Lower leg skin (tissue), 4 donors: ENCODE data around the gene ZNF441. TPM values are rescaled to one million over a fixed set of nuclear protein-coding genes. Genes with fewer than 3 reads are reported as not detected.

Experiments
- DNase-seq, 2 donors: peaks; one replicate each; pipeline ENCODE4 v3.0.0-alpha.2; 2019; ENCODE audit warnings: low spot score in 2 of 2
- H3K4me3 ChIP-seq: fragments of 200-600 bp; sonication (generic); 2 replicates; pipeline ENCODE4 v1.5.1; 2017; ENCODE audit warnings: mild to moderate bottlenecking, low read depth; ENCODE audit not compliant: poor library complexity, severe bottlenecking
- POLR2A ChIP-seq, 2 donors: fragments of 450-650 bp; IDR thresholded peaks; one replicate each; pipeline ENCODE4 v1.6.1; 2016 to 2017; ENCODE audit warnings: antibody characterized with exemption in 2 of 2, mild to moderate bottlenecking in 1 of 2, moderate library complexity in 1 of 2
- WGBS, 2 donors: methylation state at CpG; one replicate each; pipeline ENCODE4 v1.1.5; 2018; 5-methylcytosine and 5-hydroxymethylcytosine counted together
- intact Hi-C: fragments of 100-400 bp; cut with DNase I; formaldehyde crosslinking; loops from one replicate; pipeline ENCODE4 v1.15.0; 2023; ENCODE audit warnings: low total_unique reads
- total RNA-seq, 4 donors: library from RNA; depleted of rRNA; stranded (reverse); fragments of >200 nt; gene quantifications; one replicate each; pipeline ENCODE4 v1.1.0, GENCODE V29; 2016
- TF ChIP-seq, protein P1 (sequence below), 3 donors: fragments of 450-650 bp; IDR thresholded peaks; one replicate each; pipeline ENCODE4 v1.5.1; 2016; ENCODE audit warnings: antibody characterized with exemption in 3 of 3, mild to moderate bottlenecking in 3 of 3, moderate library complexity in 2 of 3

The ZNF441 gene
- total RNA-seq, 4 donors from 2014 or later, result 3.5 to 6.4 (median 6.0) TPM

- TF ChIP-seq POLR2A (IDR thresholded peaks at IDR 0.05), result no peak
- TF ChIP-seq, protein P1, sequence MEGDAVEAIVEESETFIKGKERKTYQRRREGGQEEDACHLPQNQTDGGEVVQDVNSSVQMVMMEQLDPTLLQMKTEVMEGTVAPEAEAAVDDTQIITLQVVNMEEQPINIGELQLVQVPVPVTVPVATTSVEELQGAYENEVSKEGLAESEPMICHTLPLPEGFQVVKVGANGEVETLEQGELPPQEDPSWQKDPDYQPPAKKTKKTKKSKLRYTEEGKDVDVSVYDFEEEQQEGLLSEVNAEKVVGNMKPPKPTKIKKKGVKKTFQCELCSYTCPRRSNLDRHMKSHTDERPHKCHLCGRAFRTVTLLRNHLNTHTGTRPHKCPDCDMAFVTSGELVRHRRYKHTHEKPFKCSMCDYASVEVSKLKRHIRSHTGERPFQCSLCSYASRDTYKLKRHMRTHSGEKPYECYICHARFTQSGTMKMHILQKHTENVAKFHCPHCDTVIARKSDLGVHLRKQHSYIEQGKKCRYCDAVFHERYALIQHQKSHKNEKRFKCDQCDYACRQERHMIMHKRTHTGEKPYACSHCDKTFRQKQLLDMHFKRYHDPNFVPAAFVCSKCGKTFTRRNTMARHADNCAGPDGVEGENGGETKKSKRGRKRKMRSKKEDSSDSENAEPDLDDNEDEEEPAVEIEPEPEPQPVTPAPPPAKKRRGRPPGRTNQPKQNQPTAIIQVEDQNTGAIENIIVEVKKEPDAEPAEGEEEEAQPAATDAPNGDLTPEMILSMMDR (IDR thresholded peaks at IDR 0.05), result no peak
- H3K4me3 ChIP-seq, result no peak overlapping the region
- no peak for DNase-seq
- intact Hi-C loops, result no loop called here
- WGBS, 2 donors, result 94 to 97% methylated on average over 2 of the region's 2 CpGs
Measured at GRCh38 chr19:11833541-11833940, 66.7 kb downstream of the ZNF441 start.

Other genes with a start within 250 kb of the ZNF441 start
- gene ECSIT, start 237.9 kb upstream of the ZNF441 start, total RNA-seq, result 10 to 100 TPM; 55.9 to 82.8 (median 57.7) TPM
- 10 to 100 TPM in 3 of 4 donors, 1 to 10 TPM in 1; 7.7 to 72.3 (median 19.7) TPM for gene CNN1, start 228.1 kb upstream of the ZNF441 start, total RNA-seq
- gene ELOF1, start 207.8 kb upstream of the ZNF441 start, total RNA-seq, result 10 to 100 TPM; 22.3 to 41.5 (median 35.4) TPM
- 10 to 100 TPM; 29.0 to 63.5 (median 52.1) TPM for gene ACP5, start 189.4 kb upstream of the ZNF441 start, total RNA-seq
- gene ZNF627, start 169.5 kb upstream of the ZNF441 start, total RNA-seq, result 10 to 100 TPM in 3 of 4 donors, 1 to 10 TPM in 1; 8.6 to 12.1 (median 11.2) TPM
- gene ZNF823, start 28.1 kb upstream of the ZNF441 start, total RNA-seq, result 1 to 10 TPM; 5.5 to 8.4 (median 6.5) TPM
- 1 to 10 TPM in 2 of 4 donors, under 1 TPM in 1, not detected in 1; 0.74 to 2.1 (median 1.3) TPM for gene ZNF491, start 31.5 kb downstream of the ZNF441 start, total RNA-seq
- 10 to 100 TPM; 18.1 to 37.1 (median 29.0) TPM for gene ZNF440, start 47.3 kb downstream of the ZNF441 start, total RNA-seq
- 1 to 10 TPM; 4.3 to 9.0 (median 7.5) TPM for gene ZNF439, start 81.7 kb downstream of the ZNF441 start, total RNA-seq
- gene ZNF69, start 120.8 kb downstream of the ZNF441 start, total RNA-seq, result 1 to 10 TPM; 2.0 to 5.5 (median 3.8) TPM
- 10 to 100 TPM; 11.9 to 19.3 (median 16.4) TPM for gene ZNF700, start 158.1 kb downstream of the ZNF441 start, total RNA-seq
- 1 to 10 TPM; 1.9 to 7.8 (median 4.3) TPM for gene ZNF763, start 198.0 kb downstream of the ZNF441 start, total RNA-seq